Measurements from ENCODE around the gene EFCAB8.

Gene EFCAB8

GRCh38 chr20:32891926-32892660, 33.4 kb downstream of the EFCAB8 start:
- TF ChIP-seq CTCF (conservative IDR thresholded peaks at IDR 0.05; ENCODE audit: low read depth) = no peak
- POLR2A ChIA-PET (ENCODE audit: low non-redundant PET) = no interaction called here
- CTCF ChIA-PET = interaction anchor here (0.6 to 0.7 kb wide), 3 partner anchors 10 to 765 kb away, joined by 3 read pairs; no protein-coding TSS in a partner anchor
- no peak overlapping the region for H3K27ac ChIP-seq
- no peak for DNase-seq (ENCODE audit: low spot score)

GRCh38 chr20:32893263-32894025, 34.7 kb downstream of the EFCAB8 start:
- no peak overlapping the region for H3K27ac ChIP-seq
- POLR2A ChIA-PET (ENCODE audit: low non-redundant PET) = no interaction called here
- no peak for TF ChIP-seq CTCF (conservative IDR thresholded peaks at IDR 0.05; ENCODE audit: low read depth)
- no peak for DNase-seq (ENCODE audit: low spot score)
- CTCF ChIA-PET = no interaction called here

GRCh38 chr20:32894026-32894483, 35.3 kb downstream of the EFCAB8 start:
- POLR2A ChIA-PET (ENCODE audit: low non-redundant PET) = no interaction called here
- CTCF ChIA-PET = interaction anchor here (0.6 to 1.0 kb wide), 3 partner anchors 9 to 130 kb away, joined by 3 to 4 read pairs (median 4); no protein-coding TSS in a partner anchor
- 0 out of 2 replicates have a peak, but pooled peaks have one; percentile 16 for TF ChIP-seq CTCF (conservative IDR thresholded peaks at IDR 0.05; ENCODE audit: low read depth)
- no peak overlapping the region for H3K27ac ChIP-seq
- no peak for DNase-seq (ENCODE audit: low spot score)

- no peak for TF ChIP-seq CTCF (conservative IDR thresholded peaks at IDR 0.05; ENCODE audit: low read depth)
- no peak for DNase-seq (ENCODE audit: low spot score)
- ChIA-PET POLR2A (ENCODE audit: low non-redundant PET) (no interaction called here), CTCF (interaction anchor here (0.6 to 1.0 kb wide), 5 partner anchors 8 to 975 kb away, joined by 3 to 6 read pairs (median 4); no protein-coding TSS in a partner anchor)
- H3K27ac ChIP-seq = no peak overlapping the region
Measured at GRCh38 chr20:32894711-32895355, 36.1 kb downstream of the EFCAB8 start.

- POLR2A ChIA-PET (ENCODE audit: low non-redundant PET) = no interaction called here
- TF ChIP-seq CTCF (conservative IDR thresholded peaks at IDR 0.05; ENCODE audit: low read depth) = no peak
- CTCF ChIA-PET = interaction anchor here (0.7 to 1.8 kb wide), 2 partner anchors 9 to 107 kb away, joined by 3 to 4 read pairs; no protein-coding TSS in a partner anchor
- H3K27ac ChIP-seq = no peak overlapping the region
- DNase-seq (ENCODE audit: low spot score) = no peak
Measured at GRCh38 chr20:32896521-32897280, 38.0 kb downstream of the EFCAB8 start.
